K562 (cell line): ENCODE results near the gene FLAD1. TPM values are rescaled to one million over a fixed set of nuclear protein-coding genes. Genes with fewer than 3 reads are reported as not detected.

Experiments used
- BCL6 ChIP-seq: fragments of 250-450 bp; sonication (Bioruptor Pico); IDR thresholded peaks from 2 replicates; pipeline ENCODE4 v1.4.0; 2020
- BRCA1 ChIP-seq, 2 experiments: fragments of 450-650 bp in 1 of 2; sonication (generic) in 1 of 2; formaldehyde crosslinking in 1 of 2; IDR thresholded peaks; 2 replicates each; pipeline versions ENCODE4 v1.5.0 to v1.6.1; 2017 to 2020; ENCODE audit warnings: mild to moderate bottlenecking in 1 of 2, missing genetic modification reagents in 1 of 2
- CBX1 ChIP-seq: sonication (generic); IDR thresholded peaks from 2 replicates; pipeline ENCODE4 v1.6.1; 2016; ENCODE audit warnings: antibody characterized with exemption, low read depth, mild to moderate bottlenecking
- CBX2 ChIP-seq: fragments of 200-600 bp; sonication (generic); IDR thresholded peaks from one replicate; pipeline ENCODE4 v1.6.1; 2012; ENCODE audit warnings: mild to moderate bottlenecking, low read length, inconsistent platforms; ENCODE audit not compliant: insufficient read depth, poor library complexity, severe bottlenecking
- DEAF1 ChIP-seq: fragments of 450-650 bp; formaldehyde crosslinking; IDR thresholded peaks from 2 replicates; pipeline ENCODE4 v1.4.0; 2020; ENCODE audit warnings: mild to moderate bottlenecking, moderate library complexity
- E2F8 ChIP-seq: fragments of 450-650 bp; IDR thresholded peaks from 2 replicates; pipeline ENCODE4 v1.7.1; 2018; ENCODE audit warnings: mild to moderate bottlenecking, low read depth; ENCODE audit not compliant: partially characterized antibody
- ERF ChIP-seq: fragments of 450-650 bp; formaldehyde crosslinking; IDR thresholded peaks from 2 replicates; pipeline ENCODE4 v1.4.0; 2020; ENCODE audit warnings: mild to moderate bottlenecking, mixed read lengths
- HNRNPL ChIP-seq: fragments of 200-400 bp; formaldehyde crosslinking; IDR thresholded peaks from 2 replicates; pipeline ENCODE4 v1.6.1; 2017; ENCODE audit warnings: low read depth, mild to moderate bottlenecking, low read length
- MCM2 ChIP-seq: fragments of 450-650 bp; IDR thresholded peaks from 2 replicates; pipeline ENCODE4 v1.6.1; 2017; ENCODE audit warnings: low read depth, mild to moderate bottlenecking
- REST ChIP-seq, 2 experiments: fragments of 450-650 bp; formaldehyde crosslinking in 1 of 2; IDR thresholded peaks; 2 replicates each; pipeline versions ENCODE4 v1.4.0 to v1.6.1; 2014 to 2020; ENCODE audit warnings: mild to moderate bottlenecking in 2 of 2, borderline replicate concordance in 1 of 2, low read depth in 1 of 2
- RFX7 ChIP-seq: fragments of 250-450 bp; sonication (Bioruptor Pico); IDR thresholded peaks from 2 replicates; pipeline ENCODE4 v1.5.1; 2021; ENCODE audit warnings: mild to moderate bottlenecking
- RUNX1 ChIP-seq: sonication (generic); IDR thresholded peaks from 2 replicates; pipeline ENCODE4 v1.6.1; 2016; ENCODE audit warnings: antibody characterized with exemption, low read depth
- SUPT5H ChIP-seq: fragments of 450-650 bp; IDR thresholded peaks from 2 replicates; pipeline ENCODE4 v1.6.1; 2016
- TEAD1 ChIP-seq, 2 experiments: fragments of 450-650 bp in 1 of 2; sonication (generic) in 1 of 2; formaldehyde crosslinking; IDR thresholded peaks; 2 replicates each; pipeline versions ENCODE4 v1.4.0 to v1.8.0; 2020 to 2022; ENCODE audit warnings: mild to moderate bottlenecking in 2 of 2, missing genetic modification reagents in 1 of 2
- ZNF644 ChIP-seq: fragments of 200-800 bp; sonication (Bioruptor generic); IDR thresholded peaks from 2 replicates; pipeline ENCODE4 v1.6.1; 2016; ENCODE audit warnings: low read depth, missing genetic modification characterization, missing compliant biosample characterization
- ZNF707 ChIP-seq: fragments of 250-450 bp; sonication (Bioruptor Pico); conservative IDR thresholded peaks from 2 replicates; pipeline ENCODE4 v1.8.0; 2022; ENCODE audit warnings: inconsistent platforms, mild to moderate bottlenecking, moderate library complexity
- polyA plus RNA-seq, 8 experiments: library from polyadenylated mRNA; depleted of rRNA in 4 of 8; stranded (reverse) in 5 of 8; unstranded in 3 of 8; fragments of >200 nt; fragmentation: Nextera tagmentation in 2 of 8; fragmentation: Illumina TruSeq in 1 of 8; extraction: Ambion mirVana in 2 of 8; extraction: Trizol in 1 of 8; gene quantifications; 2 replicates each; pipeline versions ENCODE4 v1.2.1 to v1.2.3, GENCODE V29; 2011 to 2014; ENCODE audit warnings: inconsistent platforms in 1 of 8, missing spikeins in 1 of 8
- total RNA-seq, 7 experiments: library from RNA; depleted of rRNA in 6 of 7; stranded (reverse); fragments of >200 nt in 6 of 7; fragmentation: Illumina TruSeq in 2 of 7; extraction: Trizol in 2 of 7; gene quantifications; 2 replicates each; pipeline versions ENCODE4 v1.2.1 to v1.2.3, GENCODE V29; 2011 to 2021; ENCODE audit warnings: low replicate concordance in 1 of 7

Gene FLAD1
- total and polyA plus RNA-seq, 9 of the 15 experiments (the other 6 are each of a cell fraction or from before 2014, with no cell fraction given), result 24.9 to 85.8 (median 67.0) TPM

- TF ChIP-seq REST (IDR thresholded peaks at IDR 0.05; ENCODE audit: borderline replicate concordance), result no peak; the same call in 1 of the 2 replicates
- 0 out of 2 replicates have a peak, but pooled peaks have one; percentile 63 for TF ChIP-seq REST (CRISPR knock-in tag; IDR thresholded peaks at IDR 0.05; ENCODE audit: low read depth)
- TF ChIP-seq CBX2, result no peak
- peak; percentile 56; the same call in 1 of the 2 replicates for TF ChIP-seq RUNX1
- no peak for TF ChIP-seq ZNF707 (CRISPR knock-in tag)
- no peak for TF ChIP-seq ZNF644 (tag)
- 0 out of 2 replicates have a peak, but pooled peaks have one; percentile 3 for TF ChIP-seq DEAF1 (CRISPR knock-in tag)
- TF ChIP-seq MCM2, result no peak
- TF ChIP-seq BCL6 (CRISPR knock-in tag), result no peak
- TF ChIP-seq BRCA1 (IDR thresholded peaks at IDR 0.05), result no peak
- TF ChIP-seq BRCA1 (CRISPR knock-in tag; IDR thresholded peaks at IDR 0.05), result no peak
- TF ChIP-seq RFX7, result no peak
- peak; percentile 81 for TF ChIP-seq E2F8
- TF ChIP-seq ERF (CRISPR knock-in tag), result no peak
- TF ChIP-seq SUPT5H, result peak; percentile 85
- peak in 1 of 2 experiments; percentile 71; a peak in 2 of 4 replicates for TF ChIP-seq TEAD1 (CRISPR knock-in tag; IDR thresholded peaks at IDR 0.05)
- peak; percentile 90 for TF ChIP-seq CBX1
- no peak for TF ChIP-seq HNRNPL
Observed at GRCh38 chr1:154936555-154937084, 46.5 kb upstream of the FLAD1 start, which contains the start of gene PMVK (continued).
